ENCODE results near the gene ABCA7.
A peak's percentile ranks its signal among the peaks of the same experiment; 100 is the strongest.

Gene ABCA7

DNA sequence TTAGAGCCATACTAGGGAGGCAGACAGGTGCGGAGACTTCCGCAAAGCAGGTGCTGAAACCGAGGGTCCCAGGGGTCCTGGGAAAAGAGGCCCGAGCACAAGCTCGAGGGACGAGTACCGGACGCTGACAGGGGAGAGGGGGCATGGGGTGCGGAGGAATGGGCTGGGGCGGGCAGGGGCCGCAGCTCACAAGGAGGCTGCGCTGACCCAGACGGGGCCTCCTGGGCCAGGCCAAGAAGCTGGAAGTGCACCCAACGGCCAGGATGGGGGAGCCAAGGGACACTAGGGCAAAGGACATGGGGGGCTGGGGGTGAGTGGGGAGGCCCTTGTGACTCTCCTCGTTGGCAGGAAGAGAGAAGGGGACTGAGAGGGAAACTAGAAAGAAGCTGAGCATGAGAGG, 53.4 kb downstream of the ABCA7 start:
- Histone ChIP-seq H3K9ac (ENCODE audit: low read depth, low read length) (peak overlapping the region; percentile 88), H3K36me3 (ENCODE audit: insufficient read depth, low read length) (peaks cover 25% of the 10 kb centered on the region), H3K9me3 (replicated peaks; ENCODE audit: low read length) (no peaks in the 10 kb centered on the region), H3K4me2 (ENCODE audit: low read length) (peak overlapping the region; percentile 87), H3K27me3 (ENCODE audit: control insufficient read depth, insufficient read depth, low read length) (no peaks in the 10 kb centered on the region), H3K4me3 (ENCODE audit: low read length) (peak overlapping the region; percentile 93), H3K4me1 (ENCODE audit: control insufficient read depth, insufficient read depth, low read length) (peaks cover 18% of the 10 kb centered on the region)

DNA sequence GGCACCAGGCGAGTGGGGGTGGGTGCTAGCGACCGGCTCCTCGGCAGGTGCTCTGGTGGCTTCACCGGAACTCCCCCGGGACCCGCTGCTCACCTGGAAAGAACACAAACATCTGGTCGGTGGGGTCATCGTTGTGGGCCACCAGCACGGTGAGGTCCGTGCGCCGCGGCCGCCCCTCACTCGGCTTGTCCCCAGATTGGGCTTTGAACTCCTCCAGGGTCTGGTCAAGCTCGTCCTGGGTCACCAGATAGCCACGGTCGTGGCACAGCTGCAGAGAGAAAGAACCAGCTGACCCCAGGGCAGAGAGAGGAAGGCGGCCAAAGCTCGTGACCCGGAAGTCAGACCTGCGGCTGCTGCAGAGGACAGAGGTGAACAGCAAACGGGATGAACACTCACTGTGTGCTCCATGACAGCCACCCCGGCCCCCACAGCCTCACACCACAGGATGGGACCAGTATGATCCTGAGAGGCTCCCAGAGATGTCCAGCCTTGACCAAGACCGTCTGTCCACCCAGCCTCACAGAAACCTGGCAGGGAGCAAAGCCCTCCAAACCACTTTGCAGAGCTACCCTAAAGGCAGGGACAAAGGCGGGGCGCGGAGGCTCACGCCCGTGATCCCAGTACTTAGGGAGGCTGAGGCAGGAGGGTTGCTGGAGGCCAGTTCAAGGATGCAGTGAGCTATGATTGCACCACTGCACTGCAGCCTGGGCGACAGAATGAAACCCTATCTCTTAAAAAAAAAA, 54.1 kb downstream of the ABCA7 start:
- H3K36me3 ChIP-seq (ENCODE audit: insufficient read depth, low read length): peaks cover 19% of the 10 kb centered on the region
- peak overlapping the region; percentile 87 for H3K4me2 ChIP-seq (ENCODE audit: low read length)
- H3K4me1 ChIP-seq (ENCODE audit: control insufficient read depth, insufficient read depth, low read length): peaks cover 25% of the 10 kb centered on the region
- H3K9me3 ChIP-seq (replicated peaks; ENCODE audit: low read length): no peaks in the 10 kb centered on the region
- H3K4me3 ChIP-seq (ENCODE audit: low read length): peak overlapping the region; percentile 93
- no peaks in the 10 kb centered on the region for H3K27me3 ChIP-seq (ENCODE audit: control insufficient read depth, insufficient read depth, low read length)
- peak overlapping the region; percentile 88 for H3K9ac ChIP-seq (ENCODE audit: low read depth, low read length)

DNA sequence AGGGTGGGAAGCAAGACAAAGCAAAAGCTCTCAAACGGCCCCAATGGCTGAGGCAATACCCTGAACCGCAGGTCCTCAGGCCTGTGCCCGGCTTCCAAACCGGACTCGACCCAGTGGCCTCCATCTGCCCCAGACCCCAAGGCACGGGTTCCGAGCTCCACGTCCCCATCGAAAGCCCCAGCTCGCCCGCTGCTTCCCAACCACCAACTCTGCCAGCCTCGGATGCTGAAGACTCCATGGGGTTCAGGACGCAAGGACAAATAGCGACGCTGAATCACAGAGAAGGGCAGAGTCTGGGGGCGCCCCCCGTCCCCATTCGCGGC, 54.7 kb downstream of the ABCA7 start:
- peak overlapping the region; percentile 88 for H3K9ac ChIP-seq (ENCODE audit: low read depth, low read length)
- peaks cover 13% of the 10 kb centered on the region for H3K36me3 ChIP-seq (ENCODE audit: insufficient read depth, low read length)
- peak overlapping the region; percentile 87 for H3K4me2 ChIP-seq (ENCODE audit: low read length)
- no peaks in the 10 kb centered on the region for H3K27me3 ChIP-seq (ENCODE audit: control insufficient read depth, insufficient read depth, low read length)
- no peaks in the 10 kb centered on the region for H3K9me3 ChIP-seq (replicated peaks; ENCODE audit: low read length)
- H3K4me3 ChIP-seq (ENCODE audit: low read length): peak overlapping the region; percentile 93
- peaks cover 29% of the 10 kb centered on the region for H3K4me1 ChIP-seq (ENCODE audit: control insufficient read depth, insufficient read depth, low read length)

DNA sequence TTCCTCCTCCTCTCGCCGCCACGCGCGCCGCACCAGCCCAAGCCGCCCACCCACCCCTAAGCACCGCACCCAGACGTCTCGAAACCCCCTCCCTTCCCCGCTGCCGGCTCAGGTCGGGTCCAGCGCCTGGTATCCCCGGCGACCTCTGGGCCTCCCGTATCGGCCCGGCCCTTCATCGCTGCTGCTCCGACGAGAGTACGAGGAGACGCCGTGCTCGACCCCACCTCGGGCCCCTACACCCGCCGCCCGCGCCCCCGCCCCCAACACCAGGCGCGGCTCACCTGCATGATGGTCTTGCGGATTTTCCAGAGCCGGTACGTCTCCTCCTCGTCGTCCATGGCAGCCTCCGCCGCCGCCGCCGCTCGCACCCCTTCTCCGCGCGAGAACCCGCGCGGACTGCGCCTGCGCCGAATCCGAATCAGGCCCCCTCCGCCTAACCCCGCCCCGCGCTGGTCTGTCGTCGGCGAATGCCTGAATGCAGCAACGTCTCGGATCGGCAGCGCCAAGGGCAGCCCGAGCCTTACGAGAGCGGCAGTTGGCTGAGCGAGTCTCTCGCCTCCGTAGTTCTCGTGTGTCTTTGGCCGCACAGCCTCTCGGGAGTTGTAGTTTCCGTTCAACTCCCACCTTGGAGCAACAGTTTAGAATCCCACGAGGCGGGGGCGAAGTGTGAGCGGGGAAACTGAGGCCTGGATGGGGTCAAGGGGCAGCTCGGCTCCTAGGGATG, 55.2 kb downstream of the ABCA7 start, which contains the start of gene POLR2E:
TSS of gene POLR2E (minus strand) at position 398 of the 724 bp plus-strand sequence. CDS start at position 338, 60 bp downstream.
- Histone ChIP-seq H3K27me3 (ENCODE audit: control insufficient read depth, insufficient read depth, low read length) (no peaks in the 10 kb centered on the region), H3K9me3 (replicated peaks; ENCODE audit: low read length) (no peaks in the 10 kb centered on the region), H3K4me3 (ENCODE audit: low read length) (peak within 1 kb of the TSS; percentile 93), H3K9ac (ENCODE audit: low read depth, low read length) (peak within 1 kb of the TSS; percentile 88), H3K4me2 (ENCODE audit: low read length) (peak within 1 kb of the TSS; percentile 87), H3K36me3 (ENCODE audit: insufficient read depth, low read length) (peaks cover 12% of the 10 kb centered on the region), H3K4me1 (ENCODE audit: control insufficient read depth, insufficient read depth, low read length) (peaks cover 33% of the 10 kb centered on the region)

DNA sequence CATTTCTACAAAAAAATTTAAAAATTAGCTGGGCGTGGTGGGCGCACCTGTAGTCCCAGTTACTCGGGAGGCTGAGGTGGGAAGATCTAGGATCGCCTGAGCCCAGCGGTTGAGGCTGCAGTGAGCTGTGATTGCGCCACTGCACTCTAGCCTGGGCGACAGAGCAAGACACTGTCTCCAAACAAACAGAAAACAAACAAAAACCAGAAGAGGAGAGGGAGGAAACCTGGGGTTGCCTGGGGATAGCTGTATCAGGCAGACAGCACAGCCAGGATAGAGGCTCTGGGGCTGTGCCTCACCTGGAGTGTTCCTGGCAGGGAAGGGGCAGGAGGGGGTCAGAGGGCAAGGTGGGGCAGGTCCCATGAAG, 57.9 kb downstream of the ABCA7 start:
- H3K4me1 ChIP-seq (ENCODE audit: control insufficient read depth, insufficient read depth, low read length): peaks cover 47% of the 10 kb centered on the region
- no peaks in the 10 kb centered on the region for H3K36me3 ChIP-seq (ENCODE audit: insufficient read depth, low read length)
- H3K9ac ChIP-seq (ENCODE audit: low read depth, low read length): no peak overlapping the region
- H3K4me2 ChIP-seq (ENCODE audit: low read length): no peak overlapping the region
- H3K9me3 ChIP-seq (replicated peaks; ENCODE audit: low read length): no peaks in the 10 kb centered on the region
- no peak overlapping the region for H3K4me3 ChIP-seq (ENCODE audit: low read length)
- H3K27me3 ChIP-seq (ENCODE audit: control insufficient read depth, insufficient read depth, low read length): no peaks in the 10 kb centered on the region

DNA sequence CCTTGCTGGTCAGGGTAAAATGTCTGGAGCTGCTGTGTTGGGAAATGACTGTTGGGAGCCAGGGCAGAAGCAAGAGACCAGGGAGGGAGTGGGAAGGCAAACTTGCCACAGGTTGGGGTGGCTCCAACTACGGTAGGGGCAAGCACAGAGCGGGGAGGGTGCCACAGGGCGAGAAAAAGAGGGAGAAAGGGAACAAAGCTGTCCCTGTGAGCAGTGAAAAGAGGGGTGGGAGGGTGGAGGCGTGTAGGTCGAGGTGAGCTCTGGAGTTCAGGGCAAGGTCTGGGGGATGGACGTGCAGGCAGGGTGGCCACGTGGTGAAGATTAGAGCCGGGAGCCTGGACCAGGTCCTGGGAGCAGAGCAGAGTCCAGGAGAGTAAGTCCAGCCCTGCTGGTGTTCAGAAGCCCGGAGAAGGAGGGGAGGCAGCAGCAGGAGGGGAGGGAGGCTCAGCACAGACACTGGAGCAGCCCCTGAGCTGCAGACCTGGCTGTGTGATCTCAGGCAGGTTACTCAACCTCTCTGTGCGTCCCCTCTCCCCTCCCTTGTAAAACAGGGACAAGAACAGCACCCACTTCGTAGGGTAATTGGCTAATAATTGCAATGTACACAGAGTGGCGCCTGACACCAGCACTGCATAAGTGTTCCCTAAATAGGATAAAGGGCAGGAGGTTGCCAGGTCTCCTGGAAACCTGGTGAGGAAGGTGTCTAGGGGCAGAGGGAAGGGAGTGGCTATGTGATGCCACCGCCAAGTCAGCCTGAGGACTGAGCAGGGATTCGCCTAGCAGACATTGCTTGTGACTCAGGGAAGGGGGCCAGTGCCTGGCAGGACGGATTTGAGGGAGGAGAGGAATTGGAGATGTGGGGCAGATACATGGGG, 58.5 kb downstream of the ABCA7 start:
- no peaks in the 10 kb centered on the region for H3K27me3 ChIP-seq (ENCODE audit: control insufficient read depth, insufficient read depth, low read length)
- H3K9ac ChIP-seq (ENCODE audit: low read depth, low read length): peak overlapping the region; percentile 39
- peaks cover 49% of the 10 kb centered on the region for H3K4me1 ChIP-seq (ENCODE audit: control insufficient read depth, insufficient read depth, low read length)
- no peak overlapping the region for H3K4me2 ChIP-seq (ENCODE audit: low read length)
- H3K36me3 ChIP-seq (ENCODE audit: insufficient read depth, low read length): no peaks in the 10 kb centered on the region
- H3K9me3 ChIP-seq (replicated peaks; ENCODE audit: low read length): no peaks in the 10 kb centered on the region
- no peak overlapping the region for H3K4me3 ChIP-seq (ENCODE audit: low read length)

DNA sequence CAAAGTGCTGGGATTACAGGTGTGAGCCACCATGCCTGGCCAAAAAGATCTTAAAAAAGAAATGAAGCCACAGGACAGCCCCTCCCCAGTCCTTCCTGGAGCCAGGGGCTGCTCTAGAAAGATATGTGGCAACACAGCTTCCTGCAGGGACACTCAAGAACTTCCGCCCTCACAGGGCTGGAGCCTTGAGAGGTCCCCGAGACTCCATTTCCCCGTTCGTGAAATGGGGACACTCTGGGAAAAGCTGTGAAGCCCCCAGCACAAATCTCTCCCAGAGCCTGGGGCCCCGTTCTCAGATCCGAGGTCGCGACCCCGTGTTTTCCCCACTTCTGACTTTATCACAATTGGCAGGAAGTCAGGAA, 61.4 kb downstream of the ABCA7 start:
- peak overlapping the region; percentile 74 for H3K9ac ChIP-seq (ENCODE audit: low read depth, low read length)
- H3K4me2 ChIP-seq (ENCODE audit: low read length): peak overlapping the region; percentile 67
- peak overlapping the region; percentile 29 for H3K4me3 ChIP-seq (ENCODE audit: low read length)
- H3K9me3 ChIP-seq (replicated peaks; ENCODE audit: low read length): no peaks in the 10 kb centered on the region
- H3K27me3 ChIP-seq (ENCODE audit: control insufficient read depth, insufficient read depth, low read length): no peaks in the 10 kb centered on the region
- peaks cover 52% of the 10 kb centered on the region for H3K4me1 ChIP-seq (ENCODE audit: control insufficient read depth, insufficient read depth, low read length)
- H3K36me3 ChIP-seq (ENCODE audit: insufficient read depth, low read length): no peaks in the 10 kb centered on the region

DNA sequence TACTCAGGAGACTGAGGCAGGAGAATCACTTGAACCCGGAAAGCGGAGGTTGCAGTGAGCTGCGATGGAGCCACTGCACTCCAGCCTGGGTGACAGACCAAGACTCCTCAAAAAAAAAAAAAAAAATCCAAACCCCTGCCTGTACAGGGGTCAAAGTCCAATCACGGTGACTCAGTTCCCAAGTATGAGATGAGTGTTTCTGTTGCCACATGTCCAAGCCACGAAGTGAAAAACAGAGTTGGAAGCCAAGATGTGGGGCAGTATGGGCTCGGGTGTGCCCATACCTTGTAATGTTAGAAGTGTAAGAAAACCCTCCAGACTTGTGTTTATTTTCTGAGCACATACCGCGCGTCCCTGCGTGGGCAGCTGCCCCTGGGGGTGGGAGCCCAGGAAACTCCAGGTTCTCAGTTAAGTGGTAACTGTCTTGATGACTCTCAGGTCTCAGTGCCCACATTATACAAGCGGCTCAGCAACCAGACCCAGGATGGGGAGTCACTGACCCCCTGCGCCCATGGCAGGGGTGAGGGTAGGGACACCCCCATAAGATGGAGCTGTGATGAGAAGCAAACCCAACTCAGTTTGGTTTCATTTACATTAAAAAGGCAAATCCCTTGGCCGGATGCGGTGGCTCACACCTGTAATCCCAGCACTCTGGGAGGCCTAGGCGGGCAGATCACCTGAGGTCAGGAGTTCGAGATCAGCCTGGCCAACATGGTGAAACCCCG, 62.7 kb downstream of the ABCA7 start:
- Histone ChIP-seq H3K4me3 (ENCODE audit: low read length) (peak overlapping the region; percentile 49), H3K27me3 (ENCODE audit: control insufficient read depth, insufficient read depth, low read length) (no peaks in the 10 kb centered on the region), H3K4me2 (ENCODE audit: low read length) (peak overlapping the region; percentile 70), H3K9me3 (replicated peaks; ENCODE audit: low read length) (no peaks in the 10 kb centered on the region), H3K36me3 (ENCODE audit: insufficient read depth, low read length) (peaks cover 7% of the 10 kb centered on the region), H3K9ac (ENCODE audit: low read depth, low read length) (peak overlapping the region; percentile 74), H3K4me1 (ENCODE audit: control insufficient read depth, insufficient read depth, low read length) (peaks cover 52% of the 10 kb centered on the region)

DNA sequence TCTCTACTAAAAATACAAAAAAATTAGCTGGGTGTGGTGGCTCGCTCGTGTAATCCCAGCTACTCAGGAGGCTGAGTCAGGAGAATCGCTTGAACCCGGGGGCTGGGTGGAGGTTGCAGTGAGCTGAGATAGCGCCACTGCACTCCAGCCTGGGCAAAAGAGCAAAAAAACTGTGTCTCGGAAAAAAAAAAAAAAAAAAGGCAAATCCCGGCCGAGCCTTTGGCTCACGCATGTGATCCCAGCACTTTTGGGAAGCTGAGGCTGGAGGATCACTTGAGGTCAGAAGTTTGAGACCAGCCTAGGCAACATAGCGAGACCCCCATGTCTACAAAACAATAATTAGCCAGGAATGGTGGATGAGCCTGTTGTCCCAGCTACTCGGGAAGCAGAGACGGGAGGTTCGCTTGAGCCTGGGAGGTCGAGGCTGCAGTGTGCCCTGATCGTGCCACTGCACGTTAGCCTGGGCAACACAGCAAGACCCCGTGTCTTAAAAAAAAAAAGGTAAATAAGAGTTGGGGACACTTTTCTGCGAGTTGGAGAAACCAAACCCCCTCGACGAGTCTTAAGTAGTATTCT, 63.3 kb downstream of the ABCA7 start:
- H3K9ac ChIP-seq (ENCODE audit: low read depth, low read length): peak overlapping the region; percentile 61
- peak overlapping the region; percentile 70 for H3K4me2 ChIP-seq (ENCODE audit: low read length)
- peaks cover 50% of the 10 kb centered on the region for H3K4me1 ChIP-seq (ENCODE audit: control insufficient read depth, insufficient read depth, low read length)
- no peaks in the 10 kb centered on the region for H3K27me3 ChIP-seq (ENCODE audit: control insufficient read depth, insufficient read depth, low read length)
- peaks cover 10% of the 10 kb centered on the region for H3K36me3 ChIP-seq (ENCODE audit: insufficient read depth, low read length)
- H3K4me3 ChIP-seq (ENCODE audit: low read length): peak overlapping the region; percentile 58
- H3K9me3 ChIP-seq (replicated peaks; ENCODE audit: low read length): no peaks in the 10 kb centered on the region

DNA sequence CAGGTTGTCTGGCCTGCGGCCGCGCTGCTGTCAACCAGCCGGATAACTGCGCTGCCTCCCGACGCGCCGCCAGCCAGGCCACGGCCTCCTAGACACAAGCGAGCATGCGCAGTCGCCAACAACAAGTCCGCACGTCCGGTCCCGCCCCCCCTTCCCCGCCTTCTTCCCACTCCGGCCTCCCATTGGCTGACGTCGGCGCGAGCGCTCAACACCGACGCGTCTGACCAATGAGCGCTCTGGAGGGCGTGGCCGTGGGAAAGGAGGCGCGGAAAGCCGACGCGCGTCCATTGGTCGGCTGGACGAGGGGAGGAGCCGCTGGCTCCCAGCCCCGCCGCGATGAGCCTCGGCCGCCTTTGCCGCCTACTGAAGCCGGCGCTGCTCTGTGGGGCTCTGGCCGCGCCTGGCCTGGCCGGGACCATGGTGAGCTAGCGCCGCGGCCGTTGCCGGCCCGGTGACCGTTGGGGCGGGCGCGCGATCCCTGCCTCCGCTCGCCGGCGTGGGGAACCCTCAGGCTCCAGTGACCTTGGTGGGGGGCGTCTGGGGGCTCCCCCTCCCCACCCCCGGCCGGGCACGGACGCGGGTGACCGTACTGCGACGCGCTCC, 63.9 kb downstream of the ABCA7 start, which contains the start of gene GPX4:
TSS of gene GPX4 (plus strand) at position 287 of the 603 bp plus-strand sequence. CDS start at position 337, 50 bp downstream.
- Histone ChIP-seq H3K4me3 (ENCODE audit: low read length) (peak within 1 kb of the TSS; percentile 75), H3K27me3 (ENCODE audit: control insufficient read depth, insufficient read depth, low read length) (no peaks in the 10 kb centered on the region), H3K4me1 (ENCODE audit: control insufficient read depth, insufficient read depth, low read length) (peaks cover 44% of the 10 kb centered on the region), H3K9ac (ENCODE audit: low read depth, low read length) (peak within 1 kb of the TSS; percentile 89), H3K36me3 (ENCODE audit: insufficient read depth, low read length) (peaks cover 13% of the 10 kb centered on the region), H3K9me3 (replicated peaks; ENCODE audit: low read length) (no peaks in the 10 kb centered on the region), H3K4me2 (ENCODE audit: low read length) (peak within 1 kb of the TSS; percentile 90)
